Measurements from ENCODE around the gene MCCD1.

The MCCD1 gene

DNA sequence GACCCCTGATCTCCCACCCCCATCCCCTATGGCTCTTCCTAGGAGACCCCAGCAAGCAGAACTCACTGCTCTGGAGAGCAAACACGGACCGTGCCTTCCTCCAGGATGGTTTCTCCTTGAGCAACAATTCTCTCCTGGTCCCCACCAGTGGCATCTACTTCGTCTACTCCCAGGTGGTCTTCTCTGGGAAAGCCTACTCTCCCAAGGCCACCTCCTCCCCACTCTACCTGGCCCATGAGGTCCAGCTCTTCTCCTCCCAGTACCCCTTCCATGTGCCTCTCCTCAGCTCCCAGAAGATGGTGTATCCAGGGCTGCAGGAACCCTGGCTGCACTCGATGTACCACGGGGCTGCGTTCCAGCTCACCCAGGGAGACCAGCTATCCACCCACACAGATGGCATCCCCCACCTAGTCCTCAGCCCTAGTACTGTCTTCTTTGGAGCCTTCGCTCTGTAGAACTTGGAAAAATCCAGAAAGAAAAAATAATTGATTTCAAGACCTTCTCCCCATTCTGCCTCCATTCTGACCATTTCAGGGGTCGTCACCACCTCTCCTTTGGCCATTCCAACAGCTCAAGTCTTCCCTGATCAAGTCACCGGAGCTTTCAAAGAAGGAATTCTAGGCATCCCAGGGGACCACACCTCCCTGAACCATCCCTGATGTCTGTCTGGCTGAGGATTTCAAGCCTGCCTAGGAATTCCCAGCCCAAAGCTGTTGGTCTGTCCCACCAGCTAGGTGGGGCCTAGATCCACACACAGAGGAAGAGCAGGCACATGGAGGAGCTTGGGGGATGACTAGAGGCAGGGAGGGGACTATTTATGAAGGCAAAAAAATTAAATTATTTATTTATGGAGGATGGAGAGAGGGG lies 44.7 kb downstream of the MCCD1 start:
- no peaks in the 10 kb centered on the region for H3K4me1 ChIP-seq (ENCODE audit: control insufficient read depth, insufficient read depth, low read length)
- no peaks in the 10 kb centered on the region for H3K36me3 ChIP-seq (ENCODE audit: control insufficient read depth in 2 of 2, insufficient read depth in 2 of 2, low read length in 2 of 2)
- H3K27me3 ChIP-seq (ENCODE audit: control insufficient read depth in 1 of 2, insufficient read depth in 2 of 2, low read length in 2 of 2): peaks cover 3 to 6% of the 10 kb centered on the region in 2 donors
- H3K4me3 ChIP-seq (ENCODE audit: low read length in 2 of 2): no peak overlapping the region
- H3K27ac ChIP-seq (ENCODE audit: low read length): no peak overlapping the region
- H3K9ac ChIP-seq (ENCODE audit: low read length in 2 of 2): no peak overlapping the region
- no peaks in the 10 kb centered on the region for H3K9me3 ChIP-seq (ENCODE audit: control insufficient read depth in 2 of 2, low read length in 2 of 2)

DNA sequence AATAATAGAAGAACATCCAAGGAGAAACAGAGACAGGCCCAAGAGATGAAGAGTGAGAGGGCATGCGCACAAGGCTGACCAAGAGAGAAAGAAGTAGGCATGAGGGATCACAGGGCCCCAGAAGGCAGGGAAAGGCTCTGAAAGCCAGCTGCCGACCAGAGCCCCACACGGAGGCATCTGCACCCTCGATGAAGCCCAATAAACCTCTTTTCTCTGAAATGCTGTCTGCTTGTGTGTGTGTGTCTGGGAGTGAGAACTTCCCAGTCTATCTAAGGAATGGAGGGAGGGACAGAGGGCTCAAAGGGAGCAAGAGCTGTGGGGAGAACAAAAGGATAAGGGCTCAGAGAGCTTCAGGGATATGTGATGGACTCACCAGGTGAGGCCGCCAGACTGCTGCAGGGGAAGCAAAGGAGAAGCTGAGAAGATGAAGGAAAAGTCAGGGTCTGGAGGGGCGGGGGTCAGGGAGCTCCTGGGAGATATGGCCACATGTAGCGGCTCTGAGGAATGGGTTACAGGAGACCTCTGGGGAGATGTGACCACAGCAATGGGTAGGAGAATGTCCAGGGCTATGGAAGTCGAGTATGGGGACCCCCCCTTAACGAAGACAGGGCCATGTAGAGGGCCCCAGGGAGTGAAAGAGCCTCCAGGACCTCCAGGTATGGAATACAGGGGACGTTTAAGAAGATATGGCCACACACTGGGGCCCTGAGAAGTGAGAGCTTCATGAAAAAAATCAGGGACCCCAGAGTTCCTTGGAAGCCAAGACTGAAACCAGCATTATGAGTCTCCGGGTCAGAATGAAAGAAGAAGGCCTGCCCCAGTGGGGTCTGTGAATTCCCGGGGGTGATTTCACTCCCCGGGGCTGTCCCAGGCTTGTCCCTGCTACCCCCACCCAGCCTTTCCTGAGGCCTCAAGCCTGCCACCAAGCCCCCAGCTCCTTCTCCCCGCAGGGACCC lies 45.6 kb downstream of the MCCD1 start:
- Histone ChIP-seq H3K36me3 (ENCODE audit: control insufficient read depth in 2 of 2, insufficient read depth in 2 of 2, low read length in 2 of 2) (no peaks in the 10 kb centered on the region), H3K9me3 (ENCODE audit: control insufficient read depth in 2 of 2, low read length in 2 of 2) (no peaks in the 10 kb centered on the region), H3K27me3 (ENCODE audit: control insufficient read depth in 1 of 2, insufficient read depth in 2 of 2, low read length in 2 of 2) (peaks cover 0 to 2% of the 10 kb centered on the region in 2 donors), H3K9ac (ENCODE audit: low read length in 2 of 2) (no peak overlapping the region), H3K4me3 (ENCODE audit: low read length in 2 of 2) (no peak overlapping the region), H3K27ac (ENCODE audit: low read length) (peak overlapping the region; percentile 49), H3K4me1 (ENCODE audit: control insufficient read depth, insufficient read depth, low read length) (no peaks in the 10 kb centered on the region)

DNA sequence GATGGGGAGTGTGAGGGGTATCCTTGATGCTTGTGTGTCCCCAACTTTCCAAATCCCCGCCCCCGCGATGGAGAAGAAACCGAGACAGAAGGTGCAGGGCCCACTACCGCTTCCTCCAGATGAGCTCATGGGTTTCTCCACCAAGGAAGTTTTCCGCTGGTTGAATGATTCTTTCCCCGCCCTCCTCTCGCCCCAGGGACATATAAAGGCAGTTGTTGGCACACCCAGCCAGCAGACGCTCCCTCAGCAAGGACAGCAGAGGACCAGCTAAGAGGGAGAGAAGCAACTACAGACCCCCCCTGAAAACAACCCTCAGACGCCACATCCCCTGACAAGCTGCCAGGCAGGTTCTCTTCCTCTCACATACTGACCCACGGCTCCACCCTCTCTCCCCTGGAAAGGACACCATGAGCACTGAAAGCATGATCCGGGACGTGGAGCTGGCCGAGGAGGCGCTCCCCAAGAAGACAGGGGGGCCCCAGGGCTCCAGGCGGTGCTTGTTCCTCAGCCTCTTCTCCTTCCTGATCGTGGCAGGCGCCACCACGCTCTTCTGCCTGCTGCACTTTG lies 46.7 kb downstream of the MCCD1 start, which contains the start of gene TNF:
Gene TNF (plus strand): TSS at position 231 of the 567 bp plus-strand sequence. CDS start 177 bp downstream, at position 408.
- peaks cover 3% of the 10 kb centered on the region for H3K4me1 ChIP-seq (ENCODE audit: control insufficient read depth, insufficient read depth, low read length)
- H3K27me3 ChIP-seq (ENCODE audit: control insufficient read depth in 1 of 2, insufficient read depth in 2 of 2, low read length in 2 of 2): no peaks in the 10 kb centered on the region
- peak within 1 kb of the TSS; percentile 56 to 64 for H3K4me3 ChIP-seq (ENCODE audit: low read length in 2 of 2)
- no peaks in the 10 kb centered on the region for H3K36me3 ChIP-seq (ENCODE audit: control insufficient read depth in 2 of 2, insufficient read depth in 2 of 2, low read length in 2 of 2)
- H3K9me3 ChIP-seq (ENCODE audit: control insufficient read depth in 2 of 2, low read length in 2 of 2): no peaks in the 10 kb centered on the region
- peak within 1 kb of the TSS; percentile 49 for H3K27ac ChIP-seq (ENCODE audit: low read length)
- peak within 1 kb of the TSS; percentile 42 to 60 for H3K9ac ChIP-seq (ENCODE audit: low read length in 2 of 2)

DNA sequence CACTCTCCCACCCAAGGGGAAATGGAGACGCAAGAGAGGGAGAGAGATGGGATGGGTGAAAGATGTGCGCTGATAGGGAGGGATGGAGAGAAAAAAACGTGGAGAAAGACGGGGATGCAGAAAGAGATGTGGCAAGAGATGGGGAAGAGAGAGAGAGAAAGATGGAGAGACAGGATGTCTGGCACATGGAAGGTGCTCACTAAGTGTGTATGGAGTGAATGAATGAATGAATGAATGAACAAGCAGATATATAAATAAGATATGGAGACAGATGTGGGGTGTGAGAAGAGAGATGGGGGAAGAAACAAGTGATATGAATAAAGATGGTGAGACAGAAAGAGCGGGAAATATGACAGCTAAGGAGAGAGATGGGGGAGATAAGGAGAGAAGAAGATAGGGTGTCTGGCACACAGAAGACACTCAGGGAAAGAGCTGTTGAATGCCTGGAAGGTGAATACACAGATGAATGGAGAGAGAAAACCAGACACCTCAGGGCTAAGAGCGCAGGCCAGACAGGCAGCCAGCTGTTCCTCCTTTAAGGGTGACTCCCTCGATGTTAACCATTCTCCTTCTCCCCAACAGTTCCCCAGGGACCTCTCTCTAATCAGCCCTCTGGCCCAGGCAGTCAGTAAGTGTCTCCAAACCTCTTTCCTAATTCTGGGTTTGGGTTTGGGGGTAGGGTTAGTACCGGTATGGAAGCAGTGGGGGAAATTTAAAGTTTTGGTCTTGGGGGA lies 47.4 kb downstream of the MCCD1 start:
- Histone ChIP-seq H3K27me3 (ENCODE audit: control insufficient read depth in 1 of 2, insufficient read depth in 2 of 2, low read length in 2 of 2) (no peaks in the 10 kb centered on the region), H3K27ac (ENCODE audit: low read length) (peak overlapping the region; percentile 49), H3K4me3 (ENCODE audit: low read length in 2 of 2) (peak overlapping the region; percentile 56 to 64), H3K9ac (ENCODE audit: low read length in 2 of 2) (peak overlapping the region; percentile 42 to 60), H3K9me3 (ENCODE audit: control insufficient read depth in 2 of 2, low read length in 2 of 2) (no peaks in the 10 kb centered on the region), H3K36me3 (ENCODE audit: control insufficient read depth in 2 of 2, insufficient read depth in 2 of 2, low read length in 2 of 2) (no peaks in the 10 kb centered on the region), H3K4me1 (ENCODE audit: control insufficient read depth, insufficient read depth, low read length) (peaks cover 10% of the 10 kb centered on the region)

DNA sequence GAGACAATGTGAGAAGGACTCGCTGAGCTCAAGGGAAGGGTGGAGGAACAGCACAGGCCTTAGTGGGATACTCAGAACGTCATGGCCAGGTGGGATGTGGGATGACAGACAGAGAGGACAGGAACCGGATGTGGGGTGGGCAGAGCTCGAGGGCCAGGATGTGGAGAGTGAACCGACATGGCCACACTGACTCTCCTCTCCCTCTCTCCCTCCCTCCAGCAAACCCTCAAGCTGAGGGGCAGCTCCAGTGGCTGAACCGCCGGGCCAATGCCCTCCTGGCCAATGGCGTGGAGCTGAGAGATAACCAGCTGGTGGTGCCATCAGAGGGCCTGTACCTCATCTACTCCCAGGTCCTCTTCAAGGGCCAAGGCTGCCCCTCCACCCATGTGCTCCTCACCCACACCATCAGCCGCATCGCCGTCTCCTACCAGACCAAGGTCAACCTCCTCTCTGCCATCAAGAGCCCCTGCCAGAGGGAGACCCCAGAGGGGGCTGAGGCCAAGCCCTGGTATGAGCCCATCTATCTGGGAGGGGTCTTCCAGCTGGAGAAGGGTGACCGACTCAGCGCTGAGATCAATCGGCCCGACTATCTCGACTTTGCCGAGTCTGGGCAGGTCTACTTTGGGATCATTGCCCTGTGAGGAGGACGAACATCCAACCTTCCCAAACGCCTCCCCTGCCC lies 48.3 kb downstream of the MCCD1 start:
- Histone ChIP-seq H3K4me1 (ENCODE audit: control insufficient read depth, insufficient read depth, low read length) (peaks cover 17% of the 10 kb centered on the region), H3K9ac (ENCODE audit: low read length in 2 of 2) (no peak overlapping the region), H3K36me3 (ENCODE audit: control insufficient read depth in 2 of 2, insufficient read depth in 2 of 2, low read length in 2 of 2) (no peaks in the 10 kb centered on the region), H3K9me3 (ENCODE audit: control insufficient read depth in 2 of 2, low read length in 2 of 2) (no peaks in the 10 kb centered on the region), H3K4me3 (ENCODE audit: low read length in 2 of 2) (peak overlapping the region in 1 of 2 donors; percentile 15), H3K27ac (ENCODE audit: low read length) (no peak overlapping the region), H3K27me3 (ENCODE audit: control insufficient read depth in 1 of 2, insufficient read depth in 2 of 2, low read length in 2 of 2) (no peaks in the 10 kb centered on the region)

DNA sequence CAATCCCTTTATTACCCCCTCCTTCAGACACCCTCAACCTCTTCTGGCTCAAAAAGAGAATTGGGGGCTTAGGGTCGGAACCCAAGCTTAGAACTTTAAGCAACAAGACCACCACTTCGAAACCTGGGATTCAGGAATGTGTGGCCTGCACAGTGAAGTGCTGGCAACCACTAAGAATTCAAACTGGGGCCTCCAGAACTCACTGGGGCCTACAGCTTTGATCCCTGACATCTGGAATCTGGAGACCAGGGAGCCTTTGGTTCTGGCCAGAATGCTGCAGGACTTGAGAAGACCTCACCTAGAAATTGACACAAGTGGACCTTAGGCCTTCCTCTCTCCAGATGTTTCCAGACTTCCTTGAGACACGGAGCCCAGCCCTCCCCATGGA lies 48.8 kb downstream of the MCCD1 start:
- Histone ChIP-seq H3K4me1 (ENCODE audit: control insufficient read depth, insufficient read depth, low read length) (peaks cover 19% of the 10 kb centered on the region), H3K36me3 (ENCODE audit: control insufficient read depth in 2 of 2, insufficient read depth in 2 of 2, low read length in 2 of 2) (no peaks in the 10 kb centered on the region), H3K27me3 (ENCODE audit: control insufficient read depth in 1 of 2, insufficient read depth in 2 of 2, low read length in 2 of 2) (no peaks in the 10 kb centered on the region), H3K9ac (ENCODE audit: low read length in 2 of 2) (no peak overlapping the region), H3K4me3 (ENCODE audit: low read length in 2 of 2) (no peak overlapping the region), H3K9me3 (ENCODE audit: control insufficient read depth in 2 of 2, low read length in 2 of 2) (no peaks in the 10 kb centered on the region), H3K27ac (ENCODE audit: low read length) (no peak overlapping the region)

DNA sequence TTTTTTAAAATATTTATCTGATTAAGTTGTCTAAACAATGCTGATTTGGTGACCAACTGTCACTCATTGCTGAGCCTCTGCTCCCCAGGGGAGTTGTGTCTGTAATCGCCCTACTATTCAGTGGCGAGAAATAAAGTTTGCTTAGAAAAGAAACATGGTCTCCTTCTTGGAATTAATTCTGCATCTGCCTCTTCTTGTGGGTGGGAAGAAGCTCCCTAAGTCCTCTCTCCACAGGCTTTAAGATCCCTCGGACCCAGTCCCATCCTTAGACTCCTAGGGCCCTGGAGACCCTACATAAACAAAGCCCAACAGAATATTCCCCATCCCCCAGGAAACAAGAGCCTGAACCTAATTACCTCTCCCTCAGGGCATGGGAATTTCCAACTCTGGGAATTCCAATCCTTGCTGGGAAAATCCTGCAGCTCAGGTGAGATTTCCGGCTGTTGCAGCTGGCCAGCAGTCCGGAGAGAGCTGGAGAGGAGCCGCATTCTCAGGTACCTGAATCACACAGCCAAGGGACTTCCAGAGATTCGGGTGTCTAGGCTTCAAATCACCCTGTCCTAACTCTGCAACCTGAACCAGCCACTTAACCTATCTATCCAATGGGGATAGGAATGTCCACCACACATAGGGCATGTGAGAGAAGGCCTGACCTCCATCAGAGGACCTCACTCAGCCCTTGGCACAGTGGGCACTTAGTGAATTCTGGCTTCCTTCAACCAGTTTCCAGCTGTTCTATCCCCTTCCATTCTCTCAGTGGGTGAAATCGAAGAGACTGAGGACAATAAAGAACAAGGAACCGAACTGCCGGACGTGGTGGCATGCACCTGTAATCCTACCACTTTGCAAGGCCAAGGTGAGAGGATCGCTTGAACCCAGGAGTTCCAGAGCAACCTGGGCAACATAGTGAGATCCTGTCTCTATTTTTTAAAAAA lies 49.7 kb downstream of the MCCD1 start:
- H3K9ac ChIP-seq (ENCODE audit: low read length in 2 of 2): no peak overlapping the region
- no peak overlapping the region for H3K27ac ChIP-seq (ENCODE audit: low read length)
- no peaks in the 10 kb centered on the region for H3K9me3 ChIP-seq (ENCODE audit: control insufficient read depth in 2 of 2, low read length in 2 of 2)
- no peak overlapping the region for H3K4me3 ChIP-seq (ENCODE audit: low read length in 2 of 2)
- peaks cover 19% of the 10 kb centered on the region for H3K4me1 ChIP-seq (ENCODE audit: control insufficient read depth, insufficient read depth, low read length)
- no peaks in the 10 kb centered on the region for H3K36me3 ChIP-seq (ENCODE audit: control insufficient read depth in 2 of 2, insufficient read depth in 2 of 2, low read length in 2 of 2)
- no peaks in the 10 kb centered on the region for H3K27me3 ChIP-seq (ENCODE audit: control insufficient read depth in 1 of 2, insufficient read depth in 2 of 2, low read length in 2 of 2)

DNA sequence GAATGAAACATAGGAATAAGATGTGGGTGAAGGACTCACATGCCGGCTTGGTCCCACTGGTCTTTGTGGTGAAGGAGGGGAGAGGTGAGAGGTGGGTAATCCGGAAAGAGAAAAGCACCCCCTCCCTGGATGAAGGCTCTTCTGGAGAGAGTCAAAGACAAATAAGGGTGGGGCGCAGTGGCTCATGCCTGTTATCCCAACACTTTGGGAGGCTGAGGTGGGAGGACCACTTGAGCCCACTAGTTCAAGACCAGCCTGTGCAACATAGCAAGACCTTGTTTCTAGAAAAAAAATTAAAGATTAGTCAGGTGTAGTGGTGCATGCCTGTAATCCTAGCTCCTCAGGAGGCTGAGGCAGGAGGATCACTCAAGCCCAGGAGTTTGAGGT lies 50.4 kb downstream of the MCCD1 start:
- Histone ChIP-seq H3K4me3 (ENCODE audit: low read length in 2 of 2) (no peak overlapping the region), H3K36me3 (ENCODE audit: control insufficient read depth in 2 of 2, insufficient read depth in 2 of 2, low read length in 2 of 2) (no peaks in the 10 kb centered on the region), H3K27me3 (ENCODE audit: control insufficient read depth in 1 of 2, insufficient read depth in 2 of 2, low read length in 2 of 2) (no peaks in the 10 kb centered on the region), H3K4me1 (ENCODE audit: control insufficient read depth, insufficient read depth, low read length) (peaks cover 19% of the 10 kb centered on the region), H3K9me3 (ENCODE audit: control insufficient read depth in 2 of 2, low read length in 2 of 2) (no peaks in the 10 kb centered on the region), H3K27ac (ENCODE audit: low read length) (no peak overlapping the region), H3K9ac (ENCODE audit: low read length in 2 of 2) (no peak overlapping the region)

Data from stomach smooth muscle (tissue), 2 donors.